Hepatocyte (in vitro differentiated cells): ENCODE measurements around the gene TMA7. TPM values are rescaled to one million over a fixed set of nuclear protein-coding genes. Genes with fewer than 3 reads are reported as not detected.

Source experiments
- DNase-seq: peaks from one replicate; pipeline ENCODE4 v3.0.0-alpha.2; 2016; ENCODE audit warnings: low spot score
- H2AFZ ChIP-seq: fragments of 200-600 bp; sonication (generic); 2 replicates; pipeline ENCODE4 v1.6.0; 2016; ENCODE audit warnings: antibody characterized with exemption, mild to moderate bottlenecking
- H3K27ac ChIP-seq: fragments of 200-600 bp; sonication (generic); 2 replicates; pipeline ENCODE4 v1.5.1; 2016; ENCODE audit warnings: mild to moderate bottlenecking
- H3K27me3 ChIP-seq: fragments of 200-600 bp; sonication (generic); 2 replicates; pipeline ENCODE4 v1.6.1; 2016
- H3K36me3 ChIP-seq: fragments of 200-600 bp; sonication (generic); replicated peaks from 2 replicates; pipeline ENCODE4 v1.5.1; 2016; ENCODE audit warnings: low read depth; ENCODE audit not compliant: insufficient read depth
- H3K4me1 ChIP-seq: fragments of 200-600 bp; sonication (generic); 2 replicates; pipeline ENCODE4 v1.5.1; 2016; ENCODE audit warnings: mild to moderate bottlenecking, moderate library complexity; ENCODE audit not compliant: insufficient read depth
- H3K4me2 ChIP-seq: fragments of 200-600 bp; sonication (generic); 2 replicates; pipeline ENCODE4 v1.6.0; 2016
- H3K4me3 ChIP-seq: fragments of 200-600 bp; sonication (generic); 2 replicates; pipeline ENCODE4 v1.5.1; 2016; ENCODE audit warnings: mild to moderate bottlenecking
- H3K79me2 ChIP-seq: fragments of 200-600 bp; sonication (generic); 2 replicates; pipeline ENCODE4 v1.6.0; 2017; ENCODE audit warnings: mild to moderate bottlenecking
- H3K9me2 ChIP-seq: fragments of 200-600 bp; sonication (generic); replicated peaks from 2 replicates; pipeline ENCODE4 v1.6.0; 2017; ENCODE audit warnings: mild to moderate bottlenecking; ENCODE audit not compliant: insufficient read depth
- H3K9me3 ChIP-seq: fragments of 200-600 bp; sonication (generic); 2 replicates; pipeline ENCODE4 v1.5.1; 2016; ENCODE audit warnings: low read depth, mild to moderate bottlenecking
- H4K20me1 ChIP-seq: fragments of 200-600 bp; sonication (generic); 2 replicates; pipeline ENCODE4 v1.6.0; 2016; ENCODE audit warnings: mild to moderate bottlenecking; ENCODE audit not compliant: insufficient read depth, poor library complexity, severe bottlenecking
- EZH2 ChIP-seq: fragments of 200-600 bp; sonication (generic); IDR thresholded peaks from 2 replicates; pipeline ENCODE4 v1.6.1; 2016; ENCODE audit warnings: antibody characterized with exemption, mild to moderate bottlenecking, borderline replicate concordance
- EZH2phosphoT487 ChIP-seq: fragments of 200-600 bp; sonication (generic); IDR thresholded peaks from one replicate; pipeline ENCODE4 v1.6.1; 2018; ENCODE audit warnings: antibody characterized with exemption, mild to moderate bottlenecking, low read depth, moderate library complexity; ENCODE audit not compliant: unreplicated experiment, severe bottlenecking
- WGBS: methylation state at CpG from one replicate; pipeline ENCODE4 v1.1.6; 2016; ENCODE audit warnings: low lambda C conversion rate; ENCODE audit errors: missing lambda C conversion rate; 5-methylcytosine and 5-hydroxymethylcytosine counted together
- polyA plus RNA-seq: library from polyadenylated mRNA; unstranded; fragments of >200 nt; fragmentation: Nextera tagmentation; extraction: Ambion mirVana; gene quantifications from 2 replicates; pipeline ENCODE4 v1.2.1, GENCODE V29; 2016
- total RNA-seq: library from RNA; depleted of rRNA; stranded (reverse); fragments of >200 nt; gene quantifications from 2 replicates; pipeline ENCODE4 v1.2.3, GENCODE V29; 2014
- TF ChIP-seq, protein P1 (sequence below): fragments of 200-600 bp; sonication (generic); IDR thresholded peaks from 2 replicates; pipeline ENCODE4 v1.5.1; 2016; ENCODE audit warnings: antibody characterized with exemption, mild to moderate bottlenecking; ENCODE audit not compliant: poor library complexity

TMA7 gene
- total and polyA plus RNA-seq, 2 experiments from 2014 or later, result 381 to 503 TPM

DNA sequence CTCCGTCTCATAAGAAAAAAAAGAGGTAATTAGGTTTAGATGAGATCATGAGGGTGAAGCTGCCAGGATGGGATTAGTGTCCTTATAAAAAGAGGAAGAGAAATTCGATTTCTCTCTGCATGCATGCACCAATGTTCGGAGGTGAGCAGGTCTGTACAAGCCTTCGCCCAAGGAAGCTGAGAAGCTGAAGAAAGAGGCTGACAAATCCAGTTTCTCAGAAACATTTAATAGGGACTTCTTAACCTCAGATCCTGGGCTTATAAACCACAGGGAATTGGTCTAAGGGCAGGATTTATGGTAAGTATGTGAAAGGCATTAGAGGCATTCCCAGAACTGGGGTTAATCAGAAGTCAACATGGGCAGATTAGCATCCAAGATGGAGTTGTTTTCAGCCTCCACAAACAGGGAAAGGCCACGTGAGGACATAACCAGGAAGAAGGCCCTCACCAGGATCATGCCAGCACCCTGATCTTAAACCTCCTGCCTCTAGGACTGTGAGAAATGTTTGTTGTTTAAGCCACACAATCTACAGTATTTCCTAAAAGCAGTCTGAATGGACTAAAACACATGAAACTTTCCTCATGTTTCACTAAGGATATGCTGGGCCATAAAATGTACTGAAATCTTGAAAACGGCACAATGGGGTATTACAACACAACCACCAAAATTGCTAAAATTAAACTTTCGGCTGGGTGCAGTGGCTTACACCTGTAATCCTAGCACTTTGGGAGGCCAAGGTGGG, 52.6 kb downstream of the TMA7 start:
- H3K4me2 ChIP-seq, result peak overlapping the region; percentile 41
- no peak overlapping the region for H2AFZ ChIP-seq
- no peak for DNase-seq
- H3K9me3 ChIP-seq, result no peaks in the 10 kb centered on the region
- H3K4me3 ChIP-seq, result no peak overlapping the region
- H3K27me3 ChIP-seq, result no peaks in the 10 kb centered on the region
- H3K4me1 ChIP-seq, result no peaks in the 10 kb centered on the region
- H3K9me2 ChIP-seq, result no peaks in the 10 kb centered on the region
- H3K36me3 ChIP-seq, result no peaks in the 10 kb centered on the region
- peak overlapping the region; percentile 66 for H3K27ac ChIP-seq
- H3K79me2 ChIP-seq, result no peaks in the 10 kb centered on the region
- H4K20me1 ChIP-seq, result no peaks in the 10 kb centered on the region
- 77% methylated on average over 7 of the region's 7 CpGs for WGBS
- TF ChIP-seq, protein P1, sequence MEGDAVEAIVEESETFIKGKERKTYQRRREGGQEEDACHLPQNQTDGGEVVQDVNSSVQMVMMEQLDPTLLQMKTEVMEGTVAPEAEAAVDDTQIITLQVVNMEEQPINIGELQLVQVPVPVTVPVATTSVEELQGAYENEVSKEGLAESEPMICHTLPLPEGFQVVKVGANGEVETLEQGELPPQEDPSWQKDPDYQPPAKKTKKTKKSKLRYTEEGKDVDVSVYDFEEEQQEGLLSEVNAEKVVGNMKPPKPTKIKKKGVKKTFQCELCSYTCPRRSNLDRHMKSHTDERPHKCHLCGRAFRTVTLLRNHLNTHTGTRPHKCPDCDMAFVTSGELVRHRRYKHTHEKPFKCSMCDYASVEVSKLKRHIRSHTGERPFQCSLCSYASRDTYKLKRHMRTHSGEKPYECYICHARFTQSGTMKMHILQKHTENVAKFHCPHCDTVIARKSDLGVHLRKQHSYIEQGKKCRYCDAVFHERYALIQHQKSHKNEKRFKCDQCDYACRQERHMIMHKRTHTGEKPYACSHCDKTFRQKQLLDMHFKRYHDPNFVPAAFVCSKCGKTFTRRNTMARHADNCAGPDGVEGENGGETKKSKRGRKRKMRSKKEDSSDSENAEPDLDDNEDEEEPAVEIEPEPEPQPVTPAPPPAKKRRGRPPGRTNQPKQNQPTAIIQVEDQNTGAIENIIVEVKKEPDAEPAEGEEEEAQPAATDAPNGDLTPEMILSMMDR, result no peak
- TF ChIP-seq EZH2 (no peak), EZH2phosphoT487 (no peak)

DNA sequence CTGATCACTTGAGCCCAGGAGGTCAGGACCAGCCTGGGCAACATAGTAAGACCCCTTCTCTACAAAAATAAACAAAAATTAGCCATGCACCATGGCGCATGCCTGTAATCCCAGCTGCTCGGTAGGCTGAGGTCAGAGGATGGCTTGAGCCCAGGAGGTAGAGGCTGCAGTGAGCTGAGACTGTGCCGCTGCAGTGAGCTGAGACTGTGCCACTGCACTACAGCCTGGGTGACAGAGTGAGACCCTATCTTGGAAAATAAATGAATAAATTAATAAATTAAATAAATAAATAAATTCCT, 53.1 kb downstream of the TMA7 start:
- no peak overlapping the region for H3K4me2 ChIP-seq
- H3K79me2 ChIP-seq, result no peaks in the 10 kb centered on the region
- no peak for TF ChIP-seq EZH2
- TF ChIP-seq EZH2phosphoT487, result no peak
- TF ChIP-seq, protein P1, result no peak
- 86% methylated on average over 3 of the region's 3 CpGs for WGBS
- H2AFZ ChIP-seq, result no peak overlapping the region
- peak overlapping the region; percentile 66 for H3K27ac ChIP-seq
- H3K9me3 ChIP-seq, result no peaks in the 10 kb centered on the region
- no peaks in the 10 kb centered on the region for H3K4me1 ChIP-seq
- no peaks in the 10 kb centered on the region for H3K36me3 ChIP-seq
- no peaks in the 10 kb centered on the region for H3K9me2 ChIP-seq
- no peaks in the 10 kb centered on the region for H4K20me1 ChIP-seq
- no peaks in the 10 kb centered on the region for H3K27me3 ChIP-seq
- no peak for DNase-seq
- no peak overlapping the region for H3K4me3 ChIP-seq

Other genes with a start within 250 kb of the TMA7 start
- not detected in 2 replicates for gene CAMP, start 216.8 kb upstream of the TMA7 start, total RNA-seq
- 0.36 TPM in 1 of 2 replicates, not detected in the other for gene CAMP, start 216.8 kb upstream of the TMA7 start, polyA plus RNA-seq
- gene ZNF589, start 199.2 kb upstream of the TMA7 start, total RNA-seq, result 3.5 and 6.3 TPM in 2 replicates
- 3.9 and 4.2 TPM in 2 replicates for gene ZNF589, start 199.2 kb upstream of the TMA7 start, polyA plus RNA-seq
- gene NME6, start 138.9 kb upstream of the TMA7 start, total RNA-seq, result 31.5 and 47.3 TPM in 2 replicates
- gene NME6, start 138.9 kb upstream of the TMA7 start, polyA plus RNA-seq, result 38.7 and 42.0 TPM in 2 replicates
- gene SPINK8, start 106.6 kb upstream of the TMA7 start, total RNA-seq, result not detected in 2 replicates
- gene SPINK8, start 106.6 kb upstream of the TMA7 start, polyA plus RNA-seq, result not detected in 2 replicates
- not detected in 2 replicates for gene FBXW12, start 68.0 kb upstream of the TMA7 start, total RNA-seq
- gene FBXW12, start 68.0 kb upstream of the TMA7 start, polyA plus RNA-seq, result 0.18 TPM in 1 of 2 replicates, not detected in the other
- 73.2 and 74.5 TPM in 2 replicates for gene PLXNB1, start 10.2 kb upstream of the TMA7 start, total RNA-seq
- gene PLXNB1, start 10.2 kb upstream of the TMA7 start, polyA plus RNA-seq, result 71.3 and 79.0 TPM in 2 replicates
- 28.1 and 30.4 TPM in 2 replicates for gene CCDC51, start 138 bp upstream of the TMA7 start, total RNA-seq
- 30.8 and 32.0 TPM in 2 replicates for gene CCDC51, start 138 bp upstream of the TMA7 start, polyA plus RNA-seq
- 4.5 and 4.9 TPM in 2 replicates for gene ATRIP, start 6.5 kb downstream of the TMA7 start, total RNA-seq
- 4.3 and 6.7 TPM in 2 replicates for gene ATRIP, start 6.5 kb downstream of the TMA7 start, polyA plus RNA-seq
- 172 and 192 TPM in 2 replicates for gene SHISA5, start 63.9 kb downstream of the TMA7 start, total RNA-seq
- gene SHISA5, start 63.9 kb downstream of the TMA7 start, polyA plus RNA-seq, result 369 TPM in 2 replicates
- 12.0 and 14.1 TPM in 2 replicates for gene PFKFB4, start 116.5 kb downstream of the TMA7 start, total RNA-seq
- gene PFKFB4, start 116.5 kb downstream of the TMA7 start, polyA plus RNA-seq, result 8.2 and 9.5 TPM in 2 replicates
- gene UCN2, start 123.5 kb downstream of the TMA7 start, total RNA-seq, result 0.08 and 0.30 TPM in 2 replicates
- 1.1 and 1.5 TPM in 2 replicates for gene UCN2, start 123.5 kb downstream of the TMA7 start, polyA plus RNA-seq
- gene COL7A1, start 155.1 kb downstream of the TMA7 start, total RNA-seq, result 5.7 and 17.4 TPM in 2 replicates
- 19.6 and 24.7 TPM in 2 replicates for gene COL7A1, start 155.1 kb downstream of the TMA7 start, polyA plus RNA-seq
- gene UQCRC1, start 169.4 kb downstream of the TMA7 start, total RNA-seq, result 308 and 352 TPM in 2 replicates
- 405 and 411 TPM in 2 replicates for gene UQCRC1, start 169.4 kb downstream of the TMA7 start, polyA plus RNA-seq
- not detected in 2 replicates for gene TMEM89, start 181.5 kb downstream of the TMA7 start, total RNA-seq
- gene TMEM89, start 181.5 kb downstream of the TMA7 start, polyA plus RNA-seq, result not detected in 2 replicates
- gene SLC26A6, start 195.2 kb downstream of the TMA7 start, total RNA-seq, result 42.0 and 56.6 TPM in 2 replicates
- 53.7 and 60.9 TPM in 2 replicates for gene SLC26A6, start 195.2 kb downstream of the TMA7 start, polyA plus RNA-seq
- 1.6 and 1.8 TPM in 2 replicates for gene CELSR3, start 222.6 kb downstream of the TMA7 start, total RNA-seq
- gene CELSR3, start 222.6 kb downstream of the TMA7 start, polyA plus RNA-seq, result 1.9 TPM in 2 replicates
- gene NCKIPSD, start 245.7 kb downstream of the TMA7 start, total RNA-seq, result 19.9 and 23.4 TPM in 2 replicates
- gene NCKIPSD, start 245.7 kb downstream of the TMA7 start, polyA plus RNA-seq, result 21.0 and 22.9 TPM in 2 replicates